Mucosa of stomach (tissue), 1 donor: ENCODE data around the gene XIRP1.

Experiments
- H3K27me3 ChIP-seq: one replicate; pipeline ENCODE4 v1.7.0; 2013; ENCODE audit warnings: mild to moderate bottlenecking, low read length; ENCODE audit not compliant: control insufficient read depth, insufficient read depth
- H3K36me3 ChIP-seq: one replicate; pipeline ENCODE4 v1.7.0; 2013; ENCODE audit warnings: low read length; ENCODE audit not compliant: control insufficient read depth, insufficient read depth
- H3K4me1 ChIP-seq: one replicate; pipeline ENCODE4 v1.7.0; 2013; ENCODE audit warnings: mild to moderate bottlenecking, low read length; ENCODE audit not compliant: control insufficient read depth, insufficient read depth
- H3K4me3 ChIP-seq: one replicate; pipeline ENCODE4 v1.7.0; 2013; ENCODE audit warnings: low read length
- H3K9ac ChIP-seq: one replicate; pipeline ENCODE4 v1.7.0; 2013; ENCODE audit warnings: mild to moderate bottlenecking, low read length, moderate library complexity
- H3K9me3 ChIP-seq: one replicate; pipeline ENCODE4 v1.7.0; 2013; ENCODE audit warnings: mild to moderate bottlenecking, low read length, moderate library complexity; ENCODE audit not compliant: control insufficient read depth
- donor health status: Pancreatic carcinoma.

The XIRP1 gene

GRCh38 chr3:39168156-39168780 lies 24.1 kb downstream of the XIRP1 start:
- H3K36me3 ChIP-seq, result no peaks in the 10 kb centered on the region
- no peak overlapping the region for H3K9ac ChIP-seq
- H3K9me3 ChIP-seq, result no peaks in the 10 kb centered on the region
- no peaks in the 10 kb centered on the region for H3K27me3 ChIP-seq
- no peak overlapping the region for H3K4me3 ChIP-seq
- no peaks in the 10 kb centered on the region for H3K4me1 ChIP-seq

DNA sequence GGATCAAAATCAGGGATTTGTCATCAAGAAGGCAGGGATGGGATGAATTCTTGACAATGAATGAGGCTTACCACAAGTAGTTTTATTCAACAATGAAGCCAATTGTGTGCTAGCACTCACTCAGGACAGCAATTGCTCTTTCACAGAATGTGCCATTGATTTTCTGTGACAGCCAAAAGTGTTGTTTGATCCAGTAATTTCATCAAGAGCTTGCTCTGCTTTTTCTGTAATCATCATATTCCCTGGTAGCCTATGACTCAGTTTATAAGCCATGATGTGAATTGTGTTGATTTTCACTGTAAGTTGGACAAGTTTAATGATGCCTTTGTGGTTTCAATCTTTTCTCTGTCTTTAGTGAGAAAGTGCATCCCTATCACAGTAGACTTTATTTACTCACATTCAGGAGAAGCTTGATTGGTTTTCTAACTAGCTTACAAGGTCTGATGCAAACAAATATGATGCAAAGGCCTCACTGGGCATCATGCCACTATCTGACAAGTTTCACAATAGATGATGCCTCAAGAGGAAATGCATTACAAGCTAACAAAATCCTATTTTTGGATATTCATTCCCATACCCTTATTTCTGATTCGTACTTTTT lies 25.4 kb downstream of the XIRP1 start:
- no peaks in the 10 kb centered on the region for H3K9me3 ChIP-seq
- H3K4me1 ChIP-seq, result no peaks in the 10 kb centered on the region
- H3K36me3 ChIP-seq, result no peaks in the 10 kb centered on the region
- no peak overlapping the region for H3K9ac ChIP-seq
- no peak overlapping the region for H3K4me3 ChIP-seq
- no peaks in the 10 kb centered on the region for H3K27me3 ChIP-seq

DNA sequence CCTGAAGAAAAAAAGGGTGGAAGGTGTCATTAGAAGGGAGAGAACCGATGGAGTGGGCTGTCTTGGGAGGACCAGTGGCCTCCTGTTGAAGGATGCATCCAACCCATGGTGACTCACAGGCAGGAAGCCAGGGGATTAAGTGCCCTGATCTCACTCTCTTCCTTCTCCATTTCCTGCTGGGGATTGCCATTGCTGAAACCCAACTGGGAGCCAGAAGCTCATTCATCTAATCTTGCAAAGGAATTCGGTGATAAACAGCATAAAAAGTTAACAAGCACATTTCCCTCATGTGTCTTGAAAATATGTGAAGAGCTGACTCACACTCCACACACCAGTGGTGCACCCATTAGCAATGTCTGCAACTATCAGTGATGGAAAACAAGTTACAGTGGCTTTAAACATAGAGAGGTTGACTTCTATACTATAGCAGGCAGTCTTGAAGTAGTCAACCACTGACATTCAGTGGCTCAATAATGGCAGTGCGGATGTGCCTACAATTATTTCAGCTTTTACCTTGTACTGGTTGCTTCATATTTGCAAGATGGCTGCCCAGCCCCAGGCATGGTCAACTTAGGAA lies 26.2 kb downstream of the XIRP1 start:
- no peaks in the 10 kb centered on the region for H3K9me3 ChIP-seq
- H3K27me3 ChIP-seq, result no peaks in the 10 kb centered on the region
- H3K36me3 ChIP-seq, result no peaks in the 10 kb centered on the region
- no peaks in the 10 kb centered on the region for H3K4me1 ChIP-seq
- no peak overlapping the region for H3K9ac ChIP-seq
- H3K4me3 ChIP-seq, result no peak overlapping the region

GRCh38 chr3:39165518-39165917 lies 26.9 kb downstream of the XIRP1 start:
- Histone ChIP-seq H3K27me3 (no peaks in the 10 kb centered on the region), H3K9ac (no peak overlapping the region), H3K9me3 (no peaks in the 10 kb centered on the region), H3K4me1 (no peaks in the 10 kb centered on the region), H3K4me3 (no peak overlapping the region), H3K36me3 (no peaks in the 10 kb centered on the region)

GRCh38 chr3:39164414-39164813 lies 28.0 kb downstream of the XIRP1 start:
- Histone ChIP-seq H3K4me3 (no peak overlapping the region), H3K27me3 (no peaks in the 10 kb centered on the region), H3K9ac (no peak overlapping the region), H3K36me3 (no peaks in the 10 kb centered on the region), H3K9me3 (no peaks in the 10 kb centered on the region), H3K4me1 (no peaks in the 10 kb centered on the region)

DNA sequence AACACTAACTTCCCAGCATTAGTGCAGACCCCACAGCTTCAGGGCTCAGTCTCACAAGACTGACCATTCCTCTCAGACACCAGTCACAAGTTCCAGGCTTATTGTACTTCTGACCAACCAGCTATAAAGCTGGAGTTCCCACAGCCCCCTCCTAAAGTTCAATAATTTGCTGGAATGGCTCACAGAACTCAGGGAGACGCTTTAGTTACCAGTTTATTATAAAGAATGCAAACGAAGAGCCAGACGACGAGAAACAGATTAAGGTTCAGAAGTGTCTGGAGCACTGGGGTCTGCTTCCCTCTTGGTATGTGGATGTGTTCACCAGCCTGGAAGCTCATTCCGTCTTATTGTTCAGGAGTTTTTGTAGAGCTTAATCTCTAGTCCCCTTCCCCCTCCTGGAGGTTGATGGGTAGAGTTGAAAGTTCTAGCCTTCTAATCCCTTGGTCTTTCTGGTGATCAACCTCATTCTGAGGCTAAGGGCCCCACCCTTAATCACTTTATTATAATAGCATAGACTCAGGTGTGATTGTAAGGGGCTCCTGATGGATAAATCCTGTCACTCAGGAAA lies 34.2 kb downstream of the XIRP1 start:
- H3K9me3 ChIP-seq, result no peaks in the 10 kb centered on the region
- H3K9ac ChIP-seq, result no peak overlapping the region
- no peaks in the 10 kb centered on the region for H3K36me3 ChIP-seq
- no peaks in the 10 kb centered on the region for H3K27me3 ChIP-seq
- no peak overlapping the region for H3K4me3 ChIP-seq
- H3K4me1 ChIP-seq, result peaks cover 30% of the 10 kb centered on the region

DNA sequence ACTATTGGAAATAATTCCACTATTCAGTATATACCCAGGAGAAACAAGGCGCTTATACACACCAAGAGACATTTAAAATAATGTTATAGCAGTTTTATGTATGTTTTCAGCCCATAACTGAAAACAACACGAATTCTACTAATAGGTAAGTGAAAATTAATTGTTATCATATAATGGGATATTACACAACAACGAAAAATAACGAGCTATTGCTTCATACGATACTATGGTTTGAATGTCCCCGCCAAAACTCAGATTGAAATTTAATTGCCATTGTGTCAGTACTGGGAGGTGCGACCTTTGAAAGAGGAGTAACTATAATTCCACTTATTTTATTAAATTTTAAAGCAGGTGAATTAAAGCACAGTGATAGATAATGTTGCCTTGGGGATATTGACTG lies 35.0 kb downstream of the XIRP1 start:
- Histone ChIP-seq H3K9ac (no peak overlapping the region), H3K4me1 (peaks cover 31% of the 10 kb centered on the region), H3K36me3 (no peaks in the 10 kb centered on the region), H3K4me3 (no peak overlapping the region), H3K9me3 (no peaks in the 10 kb centered on the region), H3K27me3 (no peaks in the 10 kb centered on the region)

GRCh38 chr3:39156421-39156820 lies 36.0 kb downstream of the XIRP1 start:
- Histone ChIP-seq H3K36me3 (no peaks in the 10 kb centered on the region), H3K4me3 (no peak overlapping the region), H3K9ac (no peak overlapping the region), H3K4me1 (peaks cover 40% of the 10 kb centered on the region), H3K9me3 (no peaks in the 10 kb centered on the region), H3K27me3 (no peaks in the 10 kb centered on the region)

DNA sequence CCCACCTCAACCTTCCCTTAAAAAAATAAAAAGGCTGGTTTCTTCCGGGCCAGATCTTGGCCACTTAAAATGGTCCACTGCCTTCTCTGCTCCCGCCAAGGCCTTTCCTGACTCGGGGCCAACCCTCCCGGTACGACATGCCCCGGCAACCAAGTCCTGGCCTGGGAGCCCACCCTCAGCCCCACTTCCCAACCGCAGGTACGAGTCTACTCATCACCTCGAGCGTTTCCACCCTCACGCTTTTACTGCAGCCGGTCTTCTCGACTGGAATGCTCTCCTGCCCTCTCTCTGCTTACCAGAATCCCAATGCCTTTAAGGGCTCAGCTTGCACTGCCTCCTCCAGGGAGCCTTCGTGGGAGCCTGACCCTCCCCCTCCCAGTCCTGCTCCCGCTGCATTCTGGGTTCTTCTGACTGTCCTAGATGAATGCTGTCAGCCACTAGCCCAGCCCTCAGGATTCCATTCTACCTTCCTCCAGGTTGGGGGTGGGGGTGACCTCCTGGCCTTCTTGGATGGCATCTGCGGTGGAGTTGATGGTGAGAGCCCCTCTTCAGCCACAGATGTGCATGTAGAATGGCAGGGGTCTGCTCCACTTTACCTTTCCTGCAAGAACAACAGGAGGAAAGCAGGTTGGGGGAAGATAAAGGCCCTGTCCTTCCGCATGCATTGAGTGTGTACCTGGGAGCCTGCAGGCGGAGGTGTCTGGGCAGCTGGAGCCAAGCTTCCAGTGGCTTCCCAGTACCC lies 37.9 kb downstream of the XIRP1 start:
- Histone ChIP-seq H3K9ac (peak overlapping the region; percentile 51), H3K4me3 (no peak overlapping the region)

GRCh38 chr3:39153977-39154279 lies 38.5 kb downstream of the XIRP1 start:
- H3K4me3 ChIP-seq, result no peak overlapping the region

More for the DNA sequence above, 37.9 kb downstream of the XIRP1 start:
- Histone ChIP-seq H3K9me3 (no peaks in the 10 kb centered on the region), H3K36me3 (no peaks in the 10 kb centered on the region), H3K27me3 (no peaks in the 10 kb centered on the region), H3K4me1 (peaks cover 60% of the 10 kb centered on the region)

GRCh38 chr3:39150803-39151631 lies 41.4 kb downstream of the XIRP1 start:
- H3K9ac ChIP-seq, result peak overlapping the region; percentile 97
- no peaks in the 10 kb centered on the region for H3K9me3 ChIP-seq
- H3K4me1 ChIP-seq, result peaks cover 88% of the 10 kb centered on the region
- H3K27me3 ChIP-seq, result no peaks in the 10 kb centered on the region
- peak overlapping the region; percentile 93 for H3K4me3 ChIP-seq
- peaks cover 2% of the 10 kb centered on the region for H3K36me3 ChIP-seq

More at GRCh38 chr3:39153977-39154279, 38.5 kb downstream of the XIRP1 start:
- Histone ChIP-seq H3K9me3 (no peaks in the 10 kb centered on the region), H3K4me1 (peaks cover 65% of the 10 kb centered on the region), H3K9ac (peak overlapping the region; percentile 51), H3K36me3 (no peaks in the 10 kb centered on the region), H3K27me3 (no peaks in the 10 kb centered on the region)
